K562 (cell line): ENCODE measurements around the gene CLSTN2. TPM values are rescaled to one million over a fixed set of nuclear protein-coding genes. Genes with fewer than 3 reads are reported as not detected.

Experiments
- ATAC-seq: fragments of 200-7000 bp; cut with Tn5 transposase; 3 replicates; pipeline ENCODE4 v1.9.1; 2020; ENCODE audit warnings: moderate library complexity
- BruUV-seq: library from RNA; stranded (reverse); fragments of 400-500 nt; replicated peaks from 2 replicates; lab custom pipeline; 2021; lab: Mats Ljungman, UMichigan
- CTCF ChIA-PET: fragments of 300-600 bp; formaldehyde crosslinking; extraction: SDS; loops from one replicate; lab custom pipeline; 2021; ENCODE audit warnings: low intra/inter-chr PET ratio; lab: Yijun Ruan, JAX
- POLR2A ChIA-PET: fragments of 300-600, 350-650 bp; sonication (Branson Sonifier 250); formaldehyde crosslinking; extraction: SDS; loops from one replicate; lab custom pipeline; 2021; ENCODE audit warnings: antibody characterized with exemption, inconsistent platforms; lab: Yijun Ruan, JAX
- DNase-seq, 4 experiments: peaks; one replicate each; pipeline versions ENCODE4 v3.0.0 to v3.0.0-alpha.2; 2011 to 2018; ENCODE audit warnings: low spot score in 3 of 4, mixed read lengths in 3 of 4; ENCODE audit errors: extremely low read depth in 1 of 4
- FAIRE-seq: peaks from 2 replicates; lab custom pipeline; 2011; peaks lifted over from hg19 to GRCh38; lab: Jason Lieb, UNC
- H2AFZ ChIP-seq: 2 replicates; pipeline ENCODE4 v1.6.0; 2011; ENCODE audit warnings: low read depth, low read length, control low read depth, inconsistent platforms
- H3K27ac ChIP-seq: fragments of 200-600 bp; 3 replicates; pipeline ENCODE4 v1.8.0; 2011; ENCODE audit warnings: low read depth, mild to moderate bottlenecking, control low read depth, inconsistent platforms, low read length, moderate library complexity, mixed read lengths; ENCODE audit errors: extremely low read depth
- H3K27me3 ChIP-seq, 2 experiments: fragments of 300-600 bp in 1 of 2; 2 replicates in 1 of 2; 3 replicates in 1 of 2; pipeline versions ENCODE4 v1.6.0 to v1.8.0; 2011; ENCODE audit warnings: inconsistent platforms in 2 of 2, low read length in 2 of 2, mild to moderate bottlenecking in 1 of 2, mixed read lengths in 1 of 2, moderate library complexity in 1 of 2; ENCODE audit not compliant: control insufficient read depth in 2 of 2, insufficient read depth in 2 of 2
- H3K36me3 ChIP-seq: fragments of 300-600 bp; 3 replicates; pipeline ENCODE4 v1.8.0; 2011; ENCODE audit warnings: mild to moderate bottlenecking, low read length, inconsistent platforms; ENCODE audit not compliant: control insufficient read depth, insufficient read depth
- H3K4me1 ChIP-seq, 2 experiments: fragments of 200-600 bp in 1 of 2; replicated peaks in 1 of 2; 2 replicates in 1 of 2; 3 replicates in 1 of 2; pipeline versions ENCODE4 v1.5.1 to v1.8.0; 2011; ENCODE audit warnings: inconsistent platforms in 2 of 2, low read length in 2 of 2, mild to moderate bottlenecking in 1 of 2, mixed read lengths in 1 of 2, moderate library complexity in 1 of 2; ENCODE audit not compliant: control insufficient read depth in 2 of 2, insufficient read depth in 2 of 2
- H3K4me2 ChIP-seq: 2 replicates; pipeline ENCODE4 v1.6.1; 2011; ENCODE audit warnings: low read length, control low read depth, inconsistent platforms, mixed read lengths; ENCODE audit not compliant: insufficient read depth
- H3K4me3 ChIP-seq: fragments of 200-600 bp; sonication (generic), shearing (Covaris generic); 2 replicates; pipeline ENCODE4 v1.5.1; 2016; ENCODE audit warnings: control low read depth, inconsistent platforms
- H3K79me2 ChIP-seq: fragments of 200-600 bp; 3 replicates; pipeline ENCODE4 v1.8.0; 2011; ENCODE audit warnings: low read length, inconsistent platforms; ENCODE audit not compliant: control insufficient read depth, insufficient read depth
- H3K9ac ChIP-seq, 2 experiments: 2 replicates each; pipeline versions ENCODE4 v1.6.0 to v1.6.1; 2011; ENCODE audit warnings: low read depth in 2 of 2, low read length in 2 of 2, control low read depth in 1 of 2, inconsistent platforms in 1 of 2, mild to moderate bottlenecking in 1 of 2, mixed read lengths in 1 of 2; ENCODE audit not compliant: insufficient read depth in 1 of 2
- H3K9me1 ChIP-seq: one replicate; pipeline ENCODE4 v1.6.0; 2011; ENCODE audit warnings: inconsistent platforms, mild to moderate bottlenecking, low read length, moderate library complexity; ENCODE audit not compliant: control insufficient read depth, insufficient read depth
- H3K9me3 ChIP-seq: replicated peaks from 2 replicates; pipeline ENCODE4 v1.5.1; 2011; ENCODE audit warnings: low read depth, low read length, inconsistent platforms; ENCODE audit not compliant: control insufficient read depth, insufficient read depth
- H4K20me1 ChIP-seq: replicated peaks from 2 replicates; pipeline ENCODE4 v1.6.1; 2011; ENCODE audit warnings: low read length, inconsistent platforms, mixed read lengths; ENCODE audit not compliant: control insufficient read depth, insufficient read depth
- C11orf30 ChIP-seq: fragments of 450-650 bp; IDR thresholded peaks from 2 replicates; pipeline ENCODE4 v1.6.1; 2016; ENCODE audit warnings: low read depth, mild to moderate bottlenecking
- ETV6 ChIP-seq, 3 experiments: fragments of 150-350 bp in 1 of 3; sonication (generic) in 1 of 3; formaldehyde crosslinking in 1 of 3; IDR thresholded peaks; 2 replicates each; pipeline versions ENCODE4 v1.6.1 to v1.8.0; 2014 to 2022; ENCODE audit warnings: borderline replicate concordance in 2 of 3, low read depth in 2 of 3, antibody characterized with exemption in 1 of 3, low read length in 1 of 3, mild to moderate bottlenecking in 1 of 3, missing genetic modification reagents in 1 of 3
- HCFC1 ChIP-seq: IDR thresholded peaks from 2 replicates; pipeline ENCODE4 v1.6.1; 2012; ENCODE audit warnings: low read depth, low read length, improper control_type of control experiment
- PHB ChIP-seq: fragments of 250-450 bp; sonication (Bioruptor Pico); IDR thresholded peaks from 2 replicates; pipeline ENCODE4 v1.5.0; 2021
- TBP ChIP-seq: optimal IDR thresholded peaks from 2 replicates; pipeline ENCODE3; 2011; ENCODE audit warnings: low read depth, low read length, improper control_type of control experiment
- ZC3H11A ChIP-seq: IDR thresholded peaks from 2 replicates; pipeline ENCODE4 v1.6.1; 2012; ENCODE audit warnings: low read depth, low read length, improper control_type of control experiment
- ZNF224 ChIP-seq: sonication (generic); formaldehyde crosslinking; IDR thresholded peaks from 2 replicates; pipeline ENCODE4 v1.8.0; 2022; ENCODE audit warnings: mild to moderate bottlenecking, missing genetic modification reagents
- ZNF3 ChIP-seq: fragments of 250-450 bp; sonication (Bioruptor Pico); IDR thresholded peaks from 2 replicates; pipeline ENCODE4 v1.5.0; 2021; ENCODE audit warnings: mild to moderate bottlenecking, moderate library complexity
- WGBS: fragments of 100-300 bp; shearing (Covaris generic); methylation state at CpG from one replicate; pipeline ENCODE4 v1.1.6; 2016; ENCODE audit warnings: low coverage, mixed read lengths; ENCODE audit not compliant: insufficient coverage; ENCODE audit errors: missing lambda C conversion rate; 5-methylcytosine and 5-hydroxymethylcytosine counted together
- in situ Hi-C: fragments of 300-500 bp; cut with MboI; formaldehyde crosslinking; loops from 4 replicates; pipeline ENCODE4 v1.15.0; 2018; ENCODE audit warnings: inconsistent platforms, mixed read lengths
- intact Hi-C: fragments of 100-400 bp; cut with micrococcal nuclease; formaldehyde crosslinking; loops from 2 replicates; pipeline ENCODE4 v1.14.2; 2022
- polyA plus RNA-seq, 8 experiments: library from polyadenylated mRNA; depleted of rRNA in 4 of 8; stranded (reverse) in 5 of 8; unstranded in 3 of 8; fragments of >200 nt; fragmentation: Nextera tagmentation in 2 of 8; fragmentation: Illumina TruSeq in 1 of 8; extraction: Ambion mirVana in 2 of 8; extraction: Trizol in 1 of 8; gene quantifications; 2 replicates each; pipeline versions ENCODE4 v1.2.1 to v1.2.3, GENCODE V29; 2011 to 2014; ENCODE audit warnings: inconsistent platforms in 1 of 8, missing spikeins in 1 of 8
- total RNA-seq, 7 experiments: library from RNA; depleted of rRNA in 6 of 7; stranded (reverse); fragments of >200 nt in 6 of 7; fragmentation: Illumina TruSeq in 2 of 7; extraction: Trizol in 2 of 7; gene quantifications; 2 replicates each; pipeline versions ENCODE4 v1.2.1 to v1.2.3, GENCODE V29; 2011 to 2021; ENCODE audit warnings: low replicate concordance in 1 of 7
- TF ChIP-seq, protein P1 (sequence below): sonication (generic); formaldehyde crosslinking; IDR thresholded peaks from 2 replicates; pipeline ENCODE4 v1.8.1; 2023; ENCODE audit warnings: missing genetic modification reagents, mild to moderate bottlenecking, borderline replicate concordance
- TF ChIP-seq, protein P2 (sequence below): IDR thresholded peaks from 2 replicates; pipeline ENCODE4 v1.6.1; 2011; ENCODE audit warnings: borderline replicate concordance, low read depth, mild to moderate bottlenecking, moderate library complexity, low read length; ENCODE audit not compliant: insufficient read depth, poor library complexity, severe bottlenecking

CLSTN2 gene
- total and polyA plus RNA-seq, 9 of the 15 experiments (the other 6 are each of a cell fraction or from before 2014, with no cell fraction given), result 0.02 to 0.04 (median 0.04) TPM; not detected in 6

DNA sequence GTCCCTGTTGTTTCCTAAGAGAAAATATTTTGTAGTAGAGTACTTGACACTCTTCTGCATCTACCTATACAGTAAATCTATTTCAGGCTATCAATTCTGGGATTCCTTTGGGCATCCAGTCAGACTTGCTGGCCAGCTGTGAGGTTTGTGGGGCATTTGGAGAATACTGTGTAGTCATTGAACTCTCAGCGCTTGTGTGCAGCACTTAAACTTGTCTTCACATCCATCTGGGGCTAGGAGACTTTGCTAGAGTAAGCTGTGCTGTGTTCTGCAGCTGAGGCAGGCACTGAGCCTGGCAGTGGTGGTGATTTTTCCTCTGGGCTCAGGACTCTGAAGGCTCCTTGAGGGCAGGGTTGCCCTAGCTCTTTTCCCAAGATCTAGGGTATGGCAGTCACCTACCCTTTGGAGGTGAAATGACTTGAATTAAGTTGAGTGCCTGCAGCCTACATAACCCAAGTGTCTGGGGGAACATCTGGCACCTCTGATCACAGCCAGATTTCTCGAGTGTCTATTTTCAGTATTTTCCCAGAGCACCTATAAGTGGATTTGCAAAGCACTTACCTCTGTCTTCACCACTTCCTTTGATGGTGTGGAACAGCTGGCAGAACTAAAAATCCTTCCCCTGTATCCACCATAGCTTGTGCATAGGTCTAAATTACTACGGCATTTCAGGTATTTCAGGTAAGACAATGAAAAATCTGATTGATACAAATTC, 19.3 kb downstream of the CLSTN2 start (continued):
- TF ChIP-seq, protein P1, sequence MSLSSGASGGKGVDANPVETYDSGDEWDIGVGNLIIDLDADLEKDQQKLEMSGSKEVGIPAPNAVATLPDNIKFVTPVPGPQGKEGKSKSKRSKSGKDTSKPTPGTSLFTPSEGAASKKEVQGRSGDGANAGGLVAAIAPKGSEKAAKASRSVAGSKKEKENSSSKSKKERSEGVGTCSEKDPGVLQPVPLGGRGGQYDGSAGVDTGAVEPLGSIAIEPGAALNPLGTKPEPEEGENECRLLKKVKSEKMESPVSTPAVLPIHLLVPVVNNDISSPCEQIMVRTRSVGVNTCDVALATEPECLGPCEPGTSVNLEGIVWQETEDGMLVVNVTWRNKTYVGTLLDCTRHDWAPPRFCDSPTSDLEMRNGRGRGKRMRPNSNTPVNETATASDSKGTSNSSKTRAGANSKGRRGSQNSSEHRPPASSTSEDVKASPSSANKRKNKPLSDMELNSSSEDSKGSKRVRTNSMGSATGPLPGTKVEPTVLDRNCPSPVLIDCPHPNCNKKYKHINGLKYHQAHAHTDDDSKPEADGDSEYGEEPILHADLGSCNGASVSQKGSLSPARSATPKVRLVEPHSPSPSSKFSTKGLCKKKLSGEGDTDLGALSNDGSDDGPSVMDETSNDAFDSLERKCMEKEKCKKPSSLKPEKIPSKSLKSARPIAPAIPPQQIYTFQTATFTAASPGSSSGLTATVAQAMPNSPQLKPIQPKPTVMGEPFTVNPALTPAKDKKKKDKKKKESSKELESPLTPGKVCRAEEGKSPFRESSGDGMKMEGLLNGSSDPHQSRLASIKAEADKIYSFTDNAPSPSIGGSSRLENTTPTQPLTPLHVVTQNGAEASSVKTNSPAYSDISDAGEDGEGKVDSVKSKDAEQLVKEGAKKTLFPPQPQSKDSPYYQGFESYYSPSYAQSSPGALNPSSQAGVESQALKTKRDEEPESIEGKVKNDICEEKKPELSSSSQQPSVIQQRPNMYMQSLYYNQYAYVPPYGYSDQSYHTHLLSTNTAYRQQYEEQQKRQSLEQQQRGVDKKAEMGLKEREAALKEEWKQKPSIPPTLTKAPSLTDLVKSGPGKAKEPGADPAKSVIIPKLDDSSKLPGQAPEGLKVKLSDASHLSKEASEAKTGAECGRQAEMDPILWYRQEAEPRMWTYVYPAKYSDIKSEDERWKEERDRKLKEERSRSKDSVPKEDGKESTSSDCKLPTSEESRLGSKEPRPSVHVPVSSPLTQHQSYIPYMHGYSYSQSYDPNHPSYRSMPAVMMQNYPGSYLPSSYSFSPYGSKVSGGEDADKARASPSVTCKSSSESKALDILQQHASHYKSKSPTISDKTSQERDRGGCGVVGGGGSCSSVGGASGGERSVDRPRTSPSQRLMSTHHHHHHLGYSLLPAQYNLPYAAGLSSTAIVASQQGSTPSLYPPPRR, result no peak
- no peak for TF ChIP-seq ZC3H11A

DNA sequence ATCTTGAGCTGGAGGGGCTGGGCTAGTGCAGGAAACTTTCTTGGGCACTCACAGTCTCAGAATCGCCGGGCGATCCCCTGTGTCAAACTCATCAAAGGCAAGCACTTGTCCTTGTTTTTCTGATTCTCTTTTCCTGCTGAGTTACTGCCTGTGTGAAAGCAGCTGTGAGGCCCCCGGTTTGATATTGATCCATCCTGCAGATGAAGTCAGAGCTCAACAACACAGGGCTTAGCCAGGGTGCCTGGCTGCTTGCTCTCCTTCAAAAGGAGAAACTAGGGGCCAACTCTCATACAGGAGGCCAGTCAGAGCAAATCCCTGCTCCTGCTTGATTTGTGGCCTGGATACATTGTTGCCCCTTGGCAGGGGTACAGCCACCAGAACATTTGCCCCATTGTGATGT, 22.9 kb downstream of the CLSTN2 start:
- in situ Hi-C loops, result no loop called here
- ATAC-seq (no peak), DNase-seq (no peak), FAIRE-seq (no peak)
- no peaks in the 10 kb centered on the region for H3K79me2 ChIP-seq
- H4K20me1 ChIP-seq, result no peaks in the 10 kb centered on the region
- no peak overlapping the region for H3K27ac ChIP-seq
- POLR2A ChIA-PET, result interaction anchor here (0.6 kb wide), 2 partner anchors 721 to 1237 kb away, joined by 3 read pairs; no protein-coding TSS in a partner anchor
- H2AFZ ChIP-seq, result no peak overlapping the region
- TF ChIP-seq C11orf30 (no peak), ZNF3 (CRISPR knock-in tag) (no peak), ETV6 (IDR thresholded peaks at IDR 0.05; ENCODE audit: borderline replicate concordance in 1 of 2, low read depth in 2 of 2, low read length in 1 of 2) (no peak), ETV6 (CRISPR knock-in tag; IDR thresholded peaks at IDR 0.05; ENCODE audit: borderline replicate concordance) (no peak), TBP (no peak), ZNF224 (CRISPR knock-in tag) (no peak), HCFC1 (no peak), PHB (CRISPR knock-in tag) (no peak)
- TF ChIP-seq, protein P2, sequence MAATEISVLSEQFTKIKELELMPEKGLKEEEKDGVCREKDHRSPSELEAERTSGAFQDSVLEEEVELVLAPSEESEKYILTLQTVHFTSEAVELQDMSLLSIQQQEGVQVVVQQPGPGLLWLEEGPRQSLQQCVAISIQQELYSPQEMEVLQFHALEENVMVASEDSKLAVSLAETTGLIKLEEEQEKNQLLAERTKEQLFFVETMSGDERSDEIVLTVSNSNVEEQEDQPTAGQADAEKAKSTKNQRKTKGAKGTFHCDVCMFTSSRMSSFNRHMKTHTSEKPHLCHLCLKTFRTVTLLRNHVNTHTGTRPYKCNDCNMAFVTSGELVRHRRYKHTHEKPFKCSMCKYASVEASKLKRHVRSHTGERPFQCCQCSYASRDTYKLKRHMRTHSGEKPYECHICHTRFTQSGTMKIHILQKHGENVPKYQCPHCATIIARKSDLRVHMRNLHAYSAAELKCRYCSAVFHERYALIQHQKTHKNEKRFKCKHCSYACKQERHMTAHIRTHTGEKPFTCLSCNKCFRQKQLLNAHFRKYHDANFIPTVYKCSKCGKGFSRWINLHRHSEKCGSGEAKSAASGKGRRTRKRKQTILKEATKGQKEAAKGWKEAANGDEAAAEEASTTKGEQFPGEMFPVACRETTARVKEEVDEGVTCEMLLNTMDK, result no peak
- no TSS peak for BruUV-seq
- H3K9me3 ChIP-seq, result no peaks in the 10 kb centered on the region
- intact Hi-C loops, result no loop called here
- CTCF ChIA-PET, result no interaction called here
- 0% methylated on average over 4 of the region's 4 CpGs for WGBS
- no peaks in the 10 kb centered on the region for H3K27me3 ChIP-seq
- no peaks in the 10 kb centered on the region for H3K4me1 ChIP-seq
- no peak overlapping the region for H3K4me2 ChIP-seq
- H3K4me3 ChIP-seq, result no peak overlapping the region
- H3K9me1 ChIP-seq, result no peaks in the 10 kb centered on the region
- no peak overlapping the region for H3K9ac ChIP-seq
- no peaks in the 10 kb centered on the region for H3K36me3 ChIP-seq
